HepG2 (cell line): ENCODE results near the gene NUP35. TPM values are rescaled to one million over a fixed set of nuclear protein-coding genes. Genes with fewer than 3 reads are reported as not detected.

Source experiments
- ATAC-seq: fragments of 200-7000 bp; cut with Tn5 transposase; 3 replicates; pipeline ENCODE4 v1.9.1; 2020; ENCODE audit warnings: mild to moderate bottlenecking, moderate library complexity
- BruUV-seq: library from RNA; stranded (reverse); fragments of 400-500 nt; replicated peaks from 2 replicates; lab custom pipeline; 2021; lab: Mats Ljungman, UMichigan
- CTCF ChIA-PET: fragments of 300-600 bp; formaldehyde crosslinking; extraction: SDS; loops from one replicate; lab custom pipeline; 2021; ENCODE audit warnings: low total read pairs, inconsistent platforms, low intra/inter-chr PET ratio; lab: Yijun Ruan, JAX
- POLR2A ChIA-PET: fragments of 350-600 bp; sonication (Branson Sonifier 250); formaldehyde crosslinking; loops from one replicate; lab custom pipeline; 2020; ENCODE audit warnings: antibody characterized with exemption, inconsistent platforms; lab: Yijun Ruan, JAX
- DNase-seq: peaks from one replicate; pipeline ENCODE4 v3.0.0-alpha.2; 2015; ENCODE audit warnings: low spot score
- FAIRE-seq: peaks from 3 replicates; lab custom pipeline; 2011; peaks lifted over from hg19 to GRCh38; lab: Jason Lieb, UNC
- H2AFZ ChIP-seq: one replicate; pipeline ENCODE4 v1.6.1; 2011; ENCODE audit warnings: low read length, inconsistent platforms
- H3K27ac ChIP-seq: fragments of 300-600 bp; 3 replicates; pipeline ENCODE4 v1.8.0; 2011; ENCODE audit warnings: mixed run types, mild to moderate bottlenecking, mixed read lengths, low read length, inconsistent platforms; ENCODE audit not compliant: insufficient read depth; ENCODE audit errors: extremely low read length
- H3K27me3 ChIP-seq, 2 experiments: fragments of 200-600 bp in 1 of 2; 2 replicates in 1 of 2; 3 replicates in 1 of 2; pipeline versions ENCODE4 v1.6.0 to v1.8.0; 2011; ENCODE audit warnings: low read length in 2 of 2, mild to moderate bottlenecking in 2 of 2, moderate library complexity in 2 of 2, inconsistent platforms in 1 of 2; ENCODE audit not compliant: insufficient read depth in 2 of 2, control insufficient read depth in 1 of 2
- H3K36me3 ChIP-seq, 2 experiments: fragments of 200-600 bp in 1 of 2; replicated peaks in 1 of 2; 2 replicates in 1 of 2; 3 replicates in 1 of 2; pipeline versions ENCODE4 v1.5.1 to v1.8.0; 2011; ENCODE audit warnings: low read length in 2 of 2, inconsistent platforms in 1 of 2; ENCODE audit not compliant: insufficient read depth in 2 of 2, control insufficient read depth in 1 of 2
- H3K4me1 ChIP-seq: 2 replicates; pipeline ENCODE4 v1.5.1; 2012; ENCODE audit warnings: low read length, inconsistent platforms; ENCODE audit not compliant: insufficient read depth
- H3K4me2 ChIP-seq: 2 replicates; pipeline ENCODE4 v1.6.0; 2011; ENCODE audit warnings: low read depth, low read length, inconsistent platforms
- H3K4me3 ChIP-seq, 3 experiments: fragments of 200-600 bp in 1 of 3; sonication (generic), shearing (Covaris generic) in 1 of 3; replicated peaks in 1 of 3; 2 replicates each; pipeline ENCODE4 v1.5.1; 2011 to 2016; ENCODE audit warnings: low read length in 3 of 3, inconsistent platforms in 2 of 3, low read depth in 2 of 3, mild to moderate bottlenecking in 2 of 3, control low read depth in 1 of 3, mixed read lengths in 1 of 3; ENCODE audit not compliant: insufficient read depth in 1 of 3
- H3K79me2 ChIP-seq: one replicate; pipeline ENCODE4 v1.6.1; 2011; ENCODE audit warnings: low read length, inconsistent platforms; ENCODE audit not compliant: insufficient read depth
- H3K9ac ChIP-seq: 2 replicates; pipeline ENCODE4 v1.6.0; 2011; ENCODE audit warnings: mild to moderate bottlenecking, low read depth, low read length, inconsistent platforms; ENCODE audit not compliant: insufficient read depth
- H3K9me3 ChIP-seq: 2 replicates; pipeline ENCODE4 v1.5.1; 2012; ENCODE audit warnings: mild to moderate bottlenecking, low read length
- H4K20me1 ChIP-seq: 2 replicates; pipeline ENCODE4 v1.6.0; 2011; ENCODE audit warnings: inconsistent platforms, mild to moderate bottlenecking, low read length, moderate library complexity; ENCODE audit not compliant: insufficient read depth
- FUBP1 ChIP-seq: sonication (generic); formaldehyde crosslinking; IDR thresholded peaks from 2 replicates; pipeline ENCODE4 v1.5.1; 2020; ENCODE audit warnings: missing genetic modification reagents, mild to moderate bottlenecking, borderline replicate concordance
- GRHL1 ChIP-seq: sonication (generic); formaldehyde crosslinking; conservative IDR thresholded peaks from 2 replicates; pipeline ENCODE4 v1.8.0; 2022; ENCODE audit warnings: missing genetic modification reagents
- MAZ ChIP-seq, 2 experiments: sonication (generic) in 1 of 2; formaldehyde crosslinking in 1 of 2; IDR thresholded peaks; 2 replicates each; pipeline versions ENCODE4 v1.5.0 to v1.6.1; 2012 to 2020; ENCODE audit warnings: low read depth in 2 of 2, mild to moderate bottlenecking in 2 of 2, borderline replicate concordance in 1 of 2, improper control_type of control experiment in 1 of 2, low read length in 1 of 2, missing genetic modification reagents in 1 of 2, moderate library complexity in 1 of 2
- NCOA1 ChIP-seq: sonication (generic); formaldehyde crosslinking; IDR thresholded peaks from 2 replicates; pipeline ENCODE4 v1.9.0; 2021; ENCODE audit warnings: missing genetic modification reagents
- THAP9 ChIP-seq: sonication (generic); formaldehyde crosslinking; IDR thresholded peaks from 2 replicates; pipeline ENCODE4; 2020; ENCODE audit warnings: missing genetic modification reagents, mild to moderate bottlenecking, borderline replicate concordance
- ZFP82 ChIP-seq: sonication (generic); formaldehyde crosslinking; IDR thresholded peaks from 2 replicates; pipeline ENCODE4 v1.5.1; 2020; ENCODE audit warnings: mild to moderate bottlenecking, missing genetic modification reagents, borderline replicate concordance
- ZNF224 ChIP-seq: sonication (generic); formaldehyde crosslinking; IDR thresholded peaks from 2 replicates; pipeline ENCODE4 v1.5.0; 2020; ENCODE audit warnings: mild to moderate bottlenecking, missing genetic modification reagents
- ZNF225 ChIP-seq: sonication (generic); formaldehyde crosslinking; IDR thresholded peaks from 2 replicates; pipeline ENCODE4 v1.4.0; 2020; ENCODE audit warnings: mild to moderate bottlenecking, missing genetic modification reagents
- ZNF431 ChIP-seq: sonication (generic); formaldehyde crosslinking; IDR thresholded peaks from 2 replicates; pipeline ENCODE4 v1.9.0; 2022; ENCODE audit warnings: missing genetic modification reagents, low read depth, mild to moderate bottlenecking, borderline replicate concordance
- ZNF782 ChIP-seq: sonication (generic); formaldehyde crosslinking; IDR thresholded peaks from 2 replicates; pipeline ENCODE4 v1.4.0; 2020; ENCODE audit warnings: missing genetic modification reagents, mild to moderate bottlenecking, borderline replicate concordance
- ZSCAN30 ChIP-seq: sonication (generic); formaldehyde crosslinking; IDR thresholded peaks from 2 replicates; pipeline ENCODE4 v1.5.0; 2020; ENCODE audit warnings: mild to moderate bottlenecking, missing genetic modification reagents
- WGBS: methylation state at CpG from one replicate; pipeline ENCODE4 v1.1.6; 2017; ENCODE audit warnings: low lambda C conversion rate; 5-methylcytosine and 5-hydroxymethylcytosine counted together
- in situ Hi-C: cut with HindIII; loops from 2 replicates; pipeline ENCODE4 v1.10.0; 2017; ENCODE audit warnings: low pct_unique_long_range_greater_than_20kb; ENCODE audit not compliant: extremely low pct_ligation_motif_present
- intact Hi-C: fragments of 100-400 bp; cut with micrococcal nuclease; formaldehyde crosslinking; loops from one replicate; pipeline ENCODE4 v1.10.0; 2022; ENCODE audit not compliant: unreplicated experiment
- polyA plus RNA-seq, 8 experiments: library from polyadenylated mRNA; depleted of rRNA in 3 of 8; stranded (reverse) in 7 of 8; unstranded in 1 of 8; fragments of >200 nt; fragmentation: Illumina TruSeq in 4 of 8; extraction: Trizol in 4 of 8; gene quantifications; 2 replicates each; pipeline versions ENCODE4 v1.2.1 to v1.2.3, GENCODE V29; 2011 to 2016; ENCODE audit warnings: low read depth in 4 of 8, missing spikeins in 1 of 8, mixed read lengths in 1 of 8; ENCODE audit not compliant: insufficient read depth in 1 of 8
- total RNA-seq, 5 experiments: library from RNA; depleted of rRNA; stranded (reverse); fragments of >200 nt; fragmentation: Illumina TruSeq; extraction: Trizol; gene quantifications; 2 replicates each; pipeline ENCODE4 v1.2.3, GENCODE V29; 2016; ENCODE audit warnings: low read depth in 1 of 5

Gene NUP35
- total and polyA plus RNA-seq, 2 of the 13 experiments (the other 11 are each of a cell fraction or from before 2014, with no cell fraction given), result 16.9 to 53.6 TPM

- no peak for TF ChIP-seq THAP9
- TF ChIP-seq ZSCAN30 (CRISPR knock-in tag), result 0 out of 2 replicates have a peak, but pooled peaks have one; percentile 34
- TF ChIP-seq GRHL1 (CRISPR knock-in tag), result no peak
- TF ChIP-seq ZNF225 (CRISPR knock-in tag), result no peak
Measured at GRCh38 chr2:183123117-183123958, 905 bp upstream of the NUP35 start (continued).

GRCh38 chr2:183123959-183124221 lies 353 bp upstream of the NUP35 start:
- H3K27ac ChIP-seq, result peak overlapping the region; percentile 87
- intact Hi-C loops (loop anchor here (1.0 kb wide), 2 partner anchors 46 to 86 kb away; partner anchors contain the start of genes DUSP19 and NCKAP1), in situ Hi-C loops (no loop called here)
- no peaks in the 10 kb centered on the region; a peak in 1 of 5 replicates for H3K27me3 ChIP-seq
- no peaks in the 10 kb centered on the region for H4K20me1 ChIP-seq
- TSS peak; percentile 86 for BruUV-seq
- peaks cover 44% of the 10 kb centered on the region for H3K79me2 ChIP-seq
- peak overlapping the region; percentile 85 for H3K9ac ChIP-seq
- POLR2A ChIA-PET, result interaction anchor here (1.0 to 3.5 kb wide), 3 partner anchors 45 to 408 kb away, joined by 4 to 17 read pairs (median 5); partner anchors contain the start of genes DNAJC10, DUSP19 and NCKAP1
- no peak for DNase-seq
- WGBS, result 1% methylated on average over 7 of the region's 7 CpGs
- peak; percentile 46 for ATAC-seq
- H3K36me3 ChIP-seq, result peaks cover 0 to 8% of the 10 kb centered on the region in 2 experiments; a peak in 1 of 5 replicates
- no peak for FAIRE-seq
- peak overlapping the region; percentile 99 for H3K4me2 ChIP-seq
- CTCF ChIA-PET, result no interaction called here
- H3K4me3 ChIP-seq, result peak overlapping the region; percentile 81 to 90 (median 87)
- H3K4me1 ChIP-seq, result peaks cover 34% of the 10 kb centered on the region
- H2AFZ ChIP-seq, result peak overlapping the region; percentile 99
- no peaks in the 10 kb centered on the region for H3K9me3 ChIP-seq
- peak; percentile 88; the same call in 1 of the 2 replicates for TF ChIP-seq FUBP1 (CRISPR knock-in tag)
- TF ChIP-seq ZNF782 (CRISPR knock-in tag), result 0 out of 2 replicates have a peak, but pooled peaks have one; percentile 9
- 0 out of 2 replicates have a peak, but pooled peaks have one; percentile 24 for TF ChIP-seq ZNF431 (CRISPR knock-in tag)
- no peak for TF ChIP-seq MAZ (IDR thresholded peaks at IDR 0.05; ENCODE audit: borderline replicate concordance, low read depth, low read length)
- no peak for TF ChIP-seq MAZ (CRISPR knock-in tag; IDR thresholded peaks at IDR 0.05; ENCODE audit: low read depth)
- peak; percentile 90; the same call in 1 of the 2 replicates for TF ChIP-seq ZFP82 (CRISPR knock-in tag)
- TF ChIP-seq ZNF224, result 0 out of 2 replicates have a peak, but pooled peaks have one; percentile 61
- peak; percentile 20; the same call in 1 of the 2 replicates for TF ChIP-seq NCOA1 (CRISPR knock-in tag)
